ENCODE data around the gene CDC42EP5.
"Not testable (repeated sequence)": the region's sequence is repeated elsewhere in the genome, so short reads cannot be mapped to it uniquely, and the experiment has no call there.

The CDC42EP5 gene

GRCh38 chr19:54473071-54473891 lies at the start of gene CDC42EP5:
Gene CDC42EP5, minus strand, starts transcription at chr19:54473296. Its CDS starts 7,749 bp downstream, at chr19:54465547.
- DNase-seq (ENCODE audit: low spot score): no peak

- DNase-seq (ENCODE audit: low spot score): no peak
Measured at GRCh38 chr19:54521860-54522513, 48.9 kb upstream of the CDC42EP5 start.

GRCh38 chr19:54521022-54521859 lies 48.1 kb upstream of the CDC42EP5 start:
- peak; percentile 34 for DNase-seq (ENCODE audit: low spot score)

- DNase-seq (ENCODE audit: low spot score): peak; percentile 86
Measured at GRCh38 chr19:54518844-54519243, 45.7 kb upstream of the CDC42EP5 start.

- peak; percentile 56 for DNase-seq (ENCODE audit: low spot score)
Measured at GRCh38 chr19:54517483-54517882, 44.4 kb upstream of the CDC42EP5 start.

GRCh38 chr19:54515156-54515555 lies 42.1 kb upstream of the CDC42EP5 start:
- no peak for DNase-seq (ENCODE audit: low spot score)

GRCh38 chr19:54509200-54509940 lies 36.3 kb upstream of the CDC42EP5 start:
- not testable (repeated sequence) for DNase-seq (ENCODE audit: low spot score)

- DNase-seq (ENCODE audit: low spot score): not testable (repeated sequence)
Measured at GRCh38 chr19:54508487-54508886, 35.4 kb upstream of the CDC42EP5 start.

GRCh38 chr19:54507824-54508223 lies 34.7 kb upstream of the CDC42EP5 start:
- DNase-seq (ENCODE audit: low spot score): no peak

GRCh38 chr19:54507038-54507717 lies 34.1 kb upstream of the CDC42EP5 start:
- DNase-seq (ENCODE audit: low spot score): not testable (repeated sequence)

GRCh38 chr19:54506079-54506478 lies 33.0 kb upstream of the CDC42EP5 start:
- DNase-seq (ENCODE audit: low spot score): no peak

- DNase-seq (ENCODE audit: low spot score): not testable (repeated sequence)
Measured at GRCh38 chr19:54505542-54505941, 32.4 kb upstream of the CDC42EP5 start.

- DNase-seq (ENCODE audit: low spot score): no peak
Measured at GRCh38 chr19:54502518-54503048, 29.5 kb upstream of the CDC42EP5 start, which contains the start of gene LAIR2. Gene LAIR2, plus strand, starts transcription at chr19:54502831. Its CDS starts 88 bp downstream, at chr19:54502919.

- DNase-seq (ENCODE audit: low spot score): not testable (repeated sequence)
Measured at GRCh38 chr19:54498451-54498772, 25.3 kb upstream of the CDC42EP5 start.

GRCh38 chr19:54497747-54498450 lies 24.8 kb upstream of the CDC42EP5 start:
- DNase-seq (ENCODE audit: low spot score): peak; percentile 41

- DNase-seq (ENCODE audit: low spot score): not testable (repeated sequence)
Measured at GRCh38 chr19:54495284-54495683, 22.2 kb upstream of the CDC42EP5 start.

- no peak for DNase-seq (ENCODE audit: low spot score)
Measured at GRCh38 chr19:54493967-54494585, 21.0 kb upstream of the CDC42EP5 start.

GRCh38 chr19:54493056-54493455 lies 20.0 kb upstream of the CDC42EP5 start:
- not testable (repeated sequence) for DNase-seq (ENCODE audit: low spot score)

GRCh38 chr19:54492568-54492967 lies 19.5 kb upstream of the CDC42EP5 start:
- DNase-seq (ENCODE audit: low spot score): no peak

- DNase-seq (ENCODE audit: low spot score): no peak
Measured at GRCh38 chr19:54489766-54490165, 16.7 kb upstream of the CDC42EP5 start.

Data from activated CD4-positive, alpha-beta T cell treated with anti-CD3 and anti-CD28 coated beads, Interleukin-2, Interleukin-4, amounts not matched to agents 100 ng/mL and 50 ng/mL, durations not matched to agents 16 hours and 8 hours (primary cell).